PFSK-1 (cell line): ENCODE data around the gene RAG2.

Experiments used
- FOXP2 ChIP-seq: optimal IDR thresholded peaks from 2 replicates; pipeline ENCODE3; 2011; ENCODE audit warnings: borderline replicate concordance, control low read depth, inconsistent platforms; ENCODE audit not compliant: insufficient read depth; ENCODE audit errors: extremely low read length, extremely low read depth
- POLR2AphosphoS5 ChIP-seq: IDR thresholded peaks from 2 replicates; pipeline ENCODE4 v1.6.1; 2012; ENCODE audit warnings: low read depth, mild to moderate bottlenecking, control low read depth, low read length, moderate library complexity
- SIN3A ChIP-seq: IDR thresholded peaks from 2 replicates; pipeline ENCODE4 v1.6.1; 2012; ENCODE audit warnings: mild to moderate bottlenecking, low read length, moderate library complexity, borderline replicate concordance; ENCODE audit not compliant: insufficient read depth
- TAF1 ChIP-seq: IDR thresholded peaks from 2 replicates; pipeline ENCODE4 v1.6.1; 2012; ENCODE audit warnings: low read length, control low read depth, borderline replicate concordance; ENCODE audit not compliant: insufficient read depth
- TF ChIP-seq, protein P1 (sequence below), 2 experiments: IDR thresholded peaks; 2 replicates each; pipeline versions ENCODE4 v1.6.1 to v1.8.0; 2011 to 2012; ENCODE audit warnings: low read depth in 2 of 2, low read length in 2 of 2, control low read depth in 1 of 2, inconsistent platforms in 1 of 2, mild to moderate bottlenecking in 1 of 2, moderate library complexity in 1 of 2; ENCODE audit not compliant: insufficient read depth in 1 of 2

The RAG2 gene

DNA sequence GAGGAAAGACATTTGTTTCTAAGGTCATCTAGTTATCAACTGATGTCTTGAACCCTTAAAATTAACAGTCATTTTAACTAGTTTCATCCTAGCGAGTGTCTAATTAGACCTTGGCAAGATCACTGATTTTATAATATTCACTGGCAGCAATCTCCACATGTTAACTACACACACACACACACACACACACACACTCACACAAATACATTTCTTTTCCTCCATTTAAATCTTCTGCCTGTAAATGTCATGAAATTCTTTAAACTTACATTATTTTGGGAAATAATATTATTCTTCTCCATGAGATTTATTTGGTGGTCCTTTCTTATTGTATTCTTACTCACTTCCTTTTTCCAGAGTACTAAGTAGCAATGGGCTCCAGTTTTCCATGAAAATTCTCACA is 6.6 kb downstream of the RAG2 start:
- TF ChIP-seq POLR2AphosphoS5 (no peak), FOXP2 (no peak), TAF1 (no peak), SIN3A (no peak)
- TF ChIP-seq, protein P1, sequence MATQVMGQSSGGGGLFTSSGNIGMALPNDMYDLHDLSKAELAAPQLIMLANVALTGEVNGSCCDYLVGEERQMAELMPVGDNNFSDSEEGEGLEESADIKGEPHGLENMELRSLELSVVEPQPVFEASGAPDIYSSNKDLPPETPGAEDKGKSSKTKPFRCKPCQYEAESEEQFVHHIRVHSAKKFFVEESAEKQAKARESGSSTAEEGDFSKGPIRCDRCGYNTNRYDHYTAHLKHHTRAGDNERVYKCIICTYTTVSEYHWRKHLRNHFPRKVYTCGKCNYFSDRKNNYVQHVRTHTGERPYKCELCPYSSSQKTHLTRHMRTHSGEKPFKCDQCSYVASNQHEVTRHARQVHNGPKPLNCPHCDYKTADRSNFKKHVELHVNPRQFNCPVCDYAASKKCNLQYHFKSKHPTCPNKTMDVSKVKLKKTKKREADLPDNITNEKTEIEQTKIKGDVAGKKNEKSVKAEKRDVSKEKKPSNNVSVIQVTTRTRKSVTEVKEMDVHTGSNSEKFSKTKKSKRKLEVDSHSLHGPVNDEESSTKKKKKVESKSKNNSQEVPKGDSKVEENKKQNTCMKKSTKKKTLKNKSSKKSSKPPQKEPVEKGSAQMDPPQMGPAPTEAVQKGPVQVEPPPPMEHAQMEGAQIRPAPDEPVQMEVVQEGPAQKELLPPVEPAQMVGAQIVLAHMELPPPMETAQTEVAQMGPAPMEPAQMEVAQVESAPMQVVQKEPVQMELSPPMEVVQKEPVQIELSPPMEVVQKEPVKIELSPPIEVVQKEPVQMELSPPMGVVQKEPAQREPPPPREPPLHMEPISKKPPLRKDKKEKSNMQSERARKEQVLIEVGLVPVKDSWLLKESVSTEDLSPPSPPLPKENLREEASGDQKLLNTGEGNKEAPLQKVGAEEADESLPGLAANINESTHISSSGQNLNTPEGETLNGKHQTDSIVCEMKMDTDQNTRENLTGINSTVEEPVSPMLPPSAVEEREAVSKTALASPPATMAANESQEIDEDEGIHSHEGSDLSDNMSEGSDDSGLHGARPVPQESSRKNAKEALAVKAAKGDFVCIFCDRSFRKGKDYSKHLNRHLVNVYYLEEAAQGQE (IDR thresholded peaks at IDR 0.05; ENCODE audit: insufficient read depth in 1 of 2, low read depth in 2 of 2, low read length in 2 of 2): no peak

DNA sequence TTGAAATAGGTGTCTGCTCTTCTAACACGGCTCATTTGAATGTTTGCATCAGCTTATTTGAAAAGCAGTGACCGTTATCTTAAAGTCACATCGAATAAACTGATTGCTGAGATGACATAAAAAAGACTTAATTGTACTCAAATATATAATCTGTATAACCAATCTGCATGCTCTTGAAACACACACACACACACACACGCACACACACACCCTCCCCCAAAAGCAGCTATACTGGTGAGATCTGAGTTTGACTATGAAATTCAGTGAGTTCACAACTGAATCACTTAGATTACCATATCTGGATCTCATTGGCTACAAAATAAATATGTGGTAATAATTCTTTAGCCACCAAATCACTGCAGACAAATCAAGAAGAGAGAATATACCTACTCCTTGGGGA is 7.5 kb downstream of the RAG2 start:
- TF ChIP-seq, protein P1 (IDR thresholded peaks at IDR 0.05; ENCODE audit: insufficient read depth in 1 of 2, low read depth in 2 of 2, low read length in 2 of 2): no peak
- no peak for TF ChIP-seq POLR2AphosphoS5
- TF ChIP-seq TAF1: no peak
- TF ChIP-seq FOXP2: no peak
- TF ChIP-seq SIN3A: no peak

DNA sequence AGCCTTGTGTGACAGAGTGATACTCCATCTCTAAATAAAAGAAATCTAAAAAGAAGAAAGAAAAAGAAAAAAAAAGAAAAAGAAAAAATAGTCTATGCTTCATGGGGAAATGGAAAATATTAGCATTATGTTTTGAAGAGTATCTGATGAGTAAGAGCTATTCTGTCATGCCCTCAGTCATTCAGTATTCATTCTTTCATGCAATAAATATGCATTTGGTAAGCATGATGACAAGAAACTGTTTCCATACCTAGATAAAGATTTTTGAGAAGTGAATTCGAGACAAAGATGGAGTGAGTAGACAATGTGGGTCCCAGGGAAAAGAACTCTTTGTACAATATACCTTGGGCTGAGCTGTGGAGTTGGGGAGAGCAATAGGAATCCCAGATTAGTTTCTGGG is 9.9 kb downstream of the RAG2 start:
- TF ChIP-seq, protein P1 (IDR thresholded peaks at IDR 0.05; ENCODE audit: insufficient read depth in 1 of 2, low read depth in 2 of 2, low read length in 2 of 2): no peak
- TF ChIP-seq POLR2AphosphoS5 (no peak), TAF1 (no peak)

- no peak for TF ChIP-seq FOXP2
- TF ChIP-seq SIN3A: no peak
- no peak for TF ChIP-seq POLR2AphosphoS5
- TF ChIP-seq, protein P1 (IDR thresholded peaks at IDR 0.05; ENCODE audit: insufficient read depth in 1 of 2, low read depth in 2 of 2, low read length in 2 of 2): no peak
- TF ChIP-seq TAF1: no peak
Measured at GRCh38 chr11:36586543-36586942, 11.5 kb downstream of the RAG2 start.

DNA sequence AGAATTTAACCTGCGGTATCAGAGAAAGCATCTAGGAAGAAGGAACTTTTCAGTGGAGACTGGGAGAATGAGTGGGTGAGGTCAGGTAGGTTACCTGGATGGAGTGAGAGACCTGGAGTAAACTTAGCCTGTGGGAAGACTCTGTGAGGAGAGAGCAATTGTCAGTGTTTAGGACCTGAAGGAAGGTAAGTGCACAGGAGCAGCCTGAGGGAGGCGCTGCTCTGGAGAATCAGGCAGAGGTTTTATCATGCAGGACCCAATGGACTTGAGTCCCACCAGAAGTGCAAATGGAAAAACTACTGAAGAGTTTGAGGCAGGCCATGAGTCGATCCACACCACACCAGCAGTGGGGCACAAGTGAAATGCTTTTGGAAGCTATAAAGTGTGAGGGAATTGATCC is 14.4 kb downstream of the RAG2 start:
- no peak for TF ChIP-seq TAF1
- no peak for TF ChIP-seq SIN3A
- no peak for TF ChIP-seq FOXP2
- TF ChIP-seq, protein P1 (IDR thresholded peaks at IDR 0.05; ENCODE audit: insufficient read depth in 1 of 2, low read depth in 2 of 2, low read length in 2 of 2): no peak
- no peak for TF ChIP-seq POLR2AphosphoS5
